Frontal cortex (tissue), 4 donors: ENCODE results near the gene BARHL1. TPM values are rescaled to one million over a fixed set of nuclear protein-coding genes. Genes with fewer than 3 reads are reported as not detected.

Source experiments
- DNase-seq, 2 donors: peaks; one replicate each; pipeline ENCODE4 v3.0.0; 2012; ENCODE audit warnings: low spot score in 2 of 2
- FAIRE-seq: peaks from 2 replicates; lab custom pipeline; 2012; peaks lifted over from hg19 to GRCh38; lab: Jason Lieb, UNC
- total RNA-seq: library from RNA; depleted of rRNA; stranded (reverse); fragments of >200 nt; gene quantifications from one replicate; pipeline ENCODE4 v1.2.3, GENCODE V29; 2014
- donor health status: control.
- donor health status: control.
- donor health status: control.

The BARHL1 gene
- total RNA-seq, 1 donor from 2014 or later = not detected

GRCh38 chr9:132584601-132585560, 2.5 kb downstream of the BARHL1 start:
- DNase-seq = no peak
- no peak for FAIRE-seq

- no peak for FAIRE-seq
- no peak for DNase-seq
Measured at GRCh38 chr9:132585954-132586829, 3.8 kb downstream of the BARHL1 start.

- no peak for FAIRE-seq
- no peak for DNase-seq
Measured at GRCh38 chr9:132586830-132587591, 4.6 kb downstream of the BARHL1 start.

GRCh38 chr9:132587592-132587955, 5.2 kb downstream of the BARHL1 start:
- DNase-seq = no peak
- FAIRE-seq = no peak

DNA sequence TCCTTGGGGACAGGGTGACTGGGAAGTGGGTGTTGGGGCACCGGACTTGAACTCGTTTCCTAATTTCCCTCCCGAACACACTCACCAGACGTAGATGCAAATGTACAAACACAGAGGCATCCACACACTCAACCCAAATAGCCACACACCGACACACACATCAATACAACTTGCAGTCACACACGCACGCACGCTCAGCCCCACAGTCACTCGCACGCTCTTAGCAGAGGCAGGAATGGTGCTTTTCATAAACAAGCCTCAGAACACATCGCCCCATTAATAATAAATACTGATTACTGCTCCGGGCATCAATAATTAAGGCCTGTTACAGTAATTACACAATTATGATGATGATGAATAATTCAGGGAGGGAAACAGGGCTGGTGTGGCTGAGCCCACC, 5.7 kb downstream of the BARHL1 start:
- FAIRE-seq = no peak
- DNase-seq = no peak

DNA sequence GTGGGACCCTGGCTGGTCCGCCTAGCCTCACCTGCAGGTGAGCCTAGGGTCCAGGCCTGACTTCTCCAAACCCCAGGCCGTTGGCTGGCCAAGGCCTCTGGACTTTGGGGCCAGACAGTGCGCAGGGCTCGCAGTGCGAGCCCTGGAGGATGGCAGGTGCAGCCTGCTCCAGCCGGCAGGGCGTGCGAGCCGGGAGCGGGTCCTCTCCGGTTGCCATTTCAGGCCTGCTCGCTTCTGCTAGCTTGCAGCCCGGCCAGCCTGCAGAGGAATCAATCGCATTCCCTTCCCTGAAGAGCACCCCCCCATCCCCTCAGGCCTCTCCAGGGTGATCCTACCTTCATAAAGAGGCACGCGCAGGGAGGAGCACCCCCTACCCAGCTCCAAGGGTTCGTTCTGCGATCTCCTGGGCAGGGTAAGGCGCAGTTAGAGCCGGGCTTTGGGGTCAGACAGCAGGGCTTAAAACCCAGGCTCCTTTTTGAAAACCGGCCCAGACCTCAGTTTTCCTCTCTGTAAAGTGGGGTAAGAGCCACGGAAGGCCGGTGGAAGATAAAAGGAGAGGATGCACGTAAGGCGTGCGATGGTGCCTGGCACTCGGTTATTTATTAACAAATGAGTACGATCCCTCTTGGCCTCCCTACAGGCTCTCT, 6.2 kb downstream of the BARHL1 start:
- FAIRE-seq (no peak), DNase-seq (no peak)

GRCh38 chr9:132589148-132590036, 7.0 kb downstream of the BARHL1 start:
- no peak for DNase-seq
- no peak for FAIRE-seq

- FAIRE-seq (no peak), DNase-seq (no peak)
Measured at GRCh38 chr9:132590037-132590317, 7.6 kb downstream of the BARHL1 start.

DNA sequence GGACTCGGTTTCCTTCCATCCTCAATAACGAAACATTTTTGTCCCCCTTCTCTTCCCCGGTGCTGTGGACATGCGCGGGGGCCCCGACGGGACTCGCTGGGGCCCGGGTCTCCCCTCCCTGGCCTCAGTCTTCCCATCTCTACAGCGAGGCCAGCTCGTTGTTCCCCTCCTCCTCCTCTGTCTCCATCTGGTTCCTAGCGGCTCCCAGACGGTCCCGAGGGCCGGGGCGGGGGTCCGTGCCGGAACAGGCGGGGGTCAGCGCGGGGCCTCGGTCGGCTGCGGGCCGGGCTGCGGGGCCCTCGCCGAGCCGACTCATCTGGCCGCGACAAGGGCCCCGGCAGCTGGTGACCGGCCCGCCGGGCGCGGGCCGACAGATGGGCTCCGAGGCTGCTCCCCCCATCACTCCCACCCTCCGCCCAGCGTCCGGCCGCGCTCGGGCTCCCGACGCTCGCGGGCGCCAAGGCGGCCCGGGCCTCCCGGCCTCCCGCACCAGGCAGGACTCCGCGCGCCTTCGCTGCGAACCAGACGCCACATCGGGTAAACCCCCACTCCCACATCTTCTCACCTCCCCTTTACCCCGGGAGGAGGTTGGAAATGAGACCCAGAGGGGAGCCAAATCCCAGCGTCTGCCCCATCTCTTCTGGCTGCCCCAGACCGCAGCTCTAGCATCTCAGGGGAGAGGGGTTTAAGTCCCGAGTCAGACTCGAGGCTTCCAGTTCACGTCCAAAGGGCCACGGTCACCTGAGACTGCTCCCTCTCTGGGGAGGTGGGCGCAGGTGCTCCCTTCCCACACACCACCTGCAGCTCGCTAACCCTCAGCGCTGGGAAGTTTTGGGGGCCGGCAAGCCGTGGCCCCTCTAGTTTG, 8.1 kb downstream of the BARHL1 start:
- DNase-seq = no peak
- FAIRE-seq = no peak

- FAIRE-seq (no peak), DNase-seq (no peak)
Measured at GRCh38 chr9:132591244-132591643, 8.8 kb downstream of the BARHL1 start.

- FAIRE-seq (no peak), DNase-seq (no peak)
Measured at GRCh38 chr9:132591751-132592314, 9.4 kb downstream of the BARHL1 start.

DNA sequence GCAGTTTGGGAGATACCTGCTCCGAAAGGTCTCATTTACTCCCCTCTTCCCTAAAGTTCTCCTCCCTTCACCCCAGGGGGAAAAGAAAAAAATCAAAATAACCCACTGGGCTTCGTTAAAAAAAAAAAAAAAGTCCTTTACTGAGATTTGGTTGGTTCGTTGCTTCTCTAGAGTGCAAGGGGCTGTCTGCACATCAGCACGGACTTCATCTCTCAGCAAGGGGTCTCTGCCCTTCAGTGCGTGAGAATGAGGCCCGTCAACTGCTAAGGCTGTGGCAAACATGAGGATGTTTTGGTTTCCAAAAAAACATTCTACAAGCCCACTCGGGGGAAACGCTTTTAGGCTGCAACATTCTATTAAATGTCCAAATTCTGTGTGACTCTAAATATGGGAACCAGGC, 10.0 kb downstream of the BARHL1 start:
- FAIRE-seq = no peak
- DNase-seq = no peak

- FAIRE-seq (no peak), DNase-seq (no peak)
Measured at GRCh38 chr9:132594412-132594811, 12.0 kb downstream of the BARHL1 start.

DNA sequence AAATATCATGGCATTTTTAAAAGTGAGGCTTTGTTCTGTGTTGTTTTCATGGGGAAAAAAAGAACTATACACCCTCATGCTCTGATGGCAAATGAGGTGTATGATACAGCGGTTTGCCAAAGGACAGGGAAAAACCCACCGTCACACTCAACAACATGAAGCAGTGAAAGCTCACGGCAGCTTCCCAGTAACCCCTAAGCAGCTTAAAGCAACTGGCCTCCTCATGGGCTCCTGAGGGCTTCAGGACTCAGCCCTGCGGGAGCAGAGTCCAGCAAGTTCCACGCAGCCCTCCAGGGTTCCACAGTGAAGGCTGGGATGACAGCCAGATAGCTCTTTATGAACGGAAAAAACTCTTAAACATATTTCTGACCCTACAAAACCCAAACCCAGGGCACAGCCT, 12.9 kb downstream of the BARHL1 start:
- DNase-seq (no peak), FAIRE-seq (no peak)

DNA sequence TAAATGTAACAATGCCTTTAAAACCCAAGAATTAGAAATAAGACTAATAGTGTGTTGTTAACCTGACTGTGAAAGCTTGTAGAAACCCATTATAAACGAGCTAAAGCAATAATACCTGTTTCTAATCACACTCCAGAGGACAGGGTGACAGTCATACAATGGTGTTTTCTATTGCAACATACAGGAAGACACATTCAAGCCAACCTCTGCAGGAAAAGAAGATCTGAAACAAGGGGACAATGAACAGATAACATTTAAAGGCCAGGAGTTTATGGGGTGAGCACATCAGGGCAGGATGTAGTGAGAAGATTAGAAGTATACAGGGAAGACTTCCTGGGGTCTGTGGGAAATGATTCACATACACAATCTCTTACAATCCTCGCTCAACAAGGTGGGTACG, 13.8 kb downstream of the BARHL1 start:
- DNase-seq = no peak
- no peak for FAIRE-seq

- FAIRE-seq = no peak
- no peak for DNase-seq
Measured at GRCh38 chr9:132597073-132597775, 14.8 kb downstream of the BARHL1 start.

- DNase-seq (no peak), FAIRE-seq (no peak)
Measured at GRCh38 chr9:132600326-132600984, 18.0 kb downstream of the BARHL1 start.
